Fibroblast of lung (primary cell): Measurements from ENCODE around the gene SLC43A3.

Experiments used
- EZH2 ChIP-seq: IDR thresholded peaks from 2 replicates; pipeline ENCODE4 v1.5.1; 2012; ENCODE audit warnings: low read length, control low read depth, mild to moderate bottlenecking; ENCODE audit errors: missing control alignments
- TF ChIP-seq, protein P1 (sequence below), 2 donors: IDR thresholded peaks in 1 of 2; conservative IDR thresholded peaks in 1 of 2; 1 replicate in 1 of 2; 2 replicates in 1 of 2; pipeline ENCODE4 v1.5.1; 2011 to 2012; ENCODE audit warnings: low read length in 2 of 2, control low read depth in 1 of 2, inconsistent platforms in 1 of 2, low read depth in 1 of 2, mild to moderate bottlenecking in 1 of 2

DNA sequence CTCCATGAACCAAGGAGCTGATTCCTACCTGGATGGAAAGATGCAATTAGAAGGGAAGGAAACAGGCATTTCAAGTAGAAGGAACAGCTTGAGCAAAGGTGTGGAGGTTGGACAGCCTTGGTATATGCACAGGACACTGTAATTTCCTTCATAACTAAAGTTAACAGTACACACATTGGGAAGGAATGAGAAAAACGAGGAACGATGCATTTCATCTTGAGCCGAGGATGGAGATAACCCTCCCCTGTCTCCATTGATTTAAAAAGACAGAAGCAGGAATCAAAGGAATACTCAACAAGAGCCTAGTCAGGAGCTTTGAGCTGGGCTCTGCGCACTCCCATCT, 34.2 kb downstream of the SLC43A3 start:
- TF ChIP-seq, protein P1, sequence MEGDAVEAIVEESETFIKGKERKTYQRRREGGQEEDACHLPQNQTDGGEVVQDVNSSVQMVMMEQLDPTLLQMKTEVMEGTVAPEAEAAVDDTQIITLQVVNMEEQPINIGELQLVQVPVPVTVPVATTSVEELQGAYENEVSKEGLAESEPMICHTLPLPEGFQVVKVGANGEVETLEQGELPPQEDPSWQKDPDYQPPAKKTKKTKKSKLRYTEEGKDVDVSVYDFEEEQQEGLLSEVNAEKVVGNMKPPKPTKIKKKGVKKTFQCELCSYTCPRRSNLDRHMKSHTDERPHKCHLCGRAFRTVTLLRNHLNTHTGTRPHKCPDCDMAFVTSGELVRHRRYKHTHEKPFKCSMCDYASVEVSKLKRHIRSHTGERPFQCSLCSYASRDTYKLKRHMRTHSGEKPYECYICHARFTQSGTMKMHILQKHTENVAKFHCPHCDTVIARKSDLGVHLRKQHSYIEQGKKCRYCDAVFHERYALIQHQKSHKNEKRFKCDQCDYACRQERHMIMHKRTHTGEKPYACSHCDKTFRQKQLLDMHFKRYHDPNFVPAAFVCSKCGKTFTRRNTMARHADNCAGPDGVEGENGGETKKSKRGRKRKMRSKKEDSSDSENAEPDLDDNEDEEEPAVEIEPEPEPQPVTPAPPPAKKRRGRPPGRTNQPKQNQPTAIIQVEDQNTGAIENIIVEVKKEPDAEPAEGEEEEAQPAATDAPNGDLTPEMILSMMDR (conservative IDR thresholded peaks at IDR 0.05 in 1 of 2, IDR thresholded peaks at IDR 0.05 in 1 of 2; ENCODE audit: low read depth in 1 of 2, low read length in 2 of 2): no peak
- no peak for TF ChIP-seq EZH2
